ENCODE data around the gene STK36.

DNA sequence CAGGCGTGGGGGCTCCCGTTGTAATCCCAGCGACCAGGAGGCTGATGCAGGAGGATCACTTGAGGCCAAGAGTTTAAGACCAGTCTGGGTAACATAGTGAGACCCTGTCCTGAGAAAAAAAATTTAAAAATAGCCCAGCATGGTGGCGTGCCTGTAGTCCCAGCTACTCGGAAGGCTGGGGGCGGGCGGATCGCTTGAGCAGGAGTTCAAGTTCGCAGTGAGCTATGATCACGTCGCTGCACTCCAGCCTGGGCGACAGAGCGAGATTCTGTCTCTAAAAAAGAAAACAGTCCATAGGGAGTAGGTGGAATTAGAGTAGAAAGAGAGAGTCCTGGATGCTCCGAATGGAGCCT, 38.4 kb downstream of the STK36 start:
- TF ChIP-seq POLR2A (IDR thresholded peaks at IDR 0.05): no peak
- TF ChIP-seq, protein P1, sequence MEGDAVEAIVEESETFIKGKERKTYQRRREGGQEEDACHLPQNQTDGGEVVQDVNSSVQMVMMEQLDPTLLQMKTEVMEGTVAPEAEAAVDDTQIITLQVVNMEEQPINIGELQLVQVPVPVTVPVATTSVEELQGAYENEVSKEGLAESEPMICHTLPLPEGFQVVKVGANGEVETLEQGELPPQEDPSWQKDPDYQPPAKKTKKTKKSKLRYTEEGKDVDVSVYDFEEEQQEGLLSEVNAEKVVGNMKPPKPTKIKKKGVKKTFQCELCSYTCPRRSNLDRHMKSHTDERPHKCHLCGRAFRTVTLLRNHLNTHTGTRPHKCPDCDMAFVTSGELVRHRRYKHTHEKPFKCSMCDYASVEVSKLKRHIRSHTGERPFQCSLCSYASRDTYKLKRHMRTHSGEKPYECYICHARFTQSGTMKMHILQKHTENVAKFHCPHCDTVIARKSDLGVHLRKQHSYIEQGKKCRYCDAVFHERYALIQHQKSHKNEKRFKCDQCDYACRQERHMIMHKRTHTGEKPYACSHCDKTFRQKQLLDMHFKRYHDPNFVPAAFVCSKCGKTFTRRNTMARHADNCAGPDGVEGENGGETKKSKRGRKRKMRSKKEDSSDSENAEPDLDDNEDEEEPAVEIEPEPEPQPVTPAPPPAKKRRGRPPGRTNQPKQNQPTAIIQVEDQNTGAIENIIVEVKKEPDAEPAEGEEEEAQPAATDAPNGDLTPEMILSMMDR (IDR thresholded peaks at IDR 0.05): no peak
